GM18519 (cell line): ENCODE data around the gene PMEL.
"Not testable (repeated sequence)": the region's sequence is repeated elsewhere in the genome, so short reads cannot be mapped to it uniquely, and the experiment has no call there.

Experiments used
- ATAC-seq: cut with Tn5 transposase; IDR thresholded peaks from one replicate; pipeline ENCODE4 v1.9.1; 2021; ENCODE audit warnings: mild to moderate bottlenecking, moderate library complexity; ENCODE audit not compliant: unreplicated experiment, low FRiP score

Gene PMEL

GRCh38 chr12:55984861-55985260 lies 19.0 kb upstream of the PMEL start:
- ATAC-seq: no peak

DNA sequence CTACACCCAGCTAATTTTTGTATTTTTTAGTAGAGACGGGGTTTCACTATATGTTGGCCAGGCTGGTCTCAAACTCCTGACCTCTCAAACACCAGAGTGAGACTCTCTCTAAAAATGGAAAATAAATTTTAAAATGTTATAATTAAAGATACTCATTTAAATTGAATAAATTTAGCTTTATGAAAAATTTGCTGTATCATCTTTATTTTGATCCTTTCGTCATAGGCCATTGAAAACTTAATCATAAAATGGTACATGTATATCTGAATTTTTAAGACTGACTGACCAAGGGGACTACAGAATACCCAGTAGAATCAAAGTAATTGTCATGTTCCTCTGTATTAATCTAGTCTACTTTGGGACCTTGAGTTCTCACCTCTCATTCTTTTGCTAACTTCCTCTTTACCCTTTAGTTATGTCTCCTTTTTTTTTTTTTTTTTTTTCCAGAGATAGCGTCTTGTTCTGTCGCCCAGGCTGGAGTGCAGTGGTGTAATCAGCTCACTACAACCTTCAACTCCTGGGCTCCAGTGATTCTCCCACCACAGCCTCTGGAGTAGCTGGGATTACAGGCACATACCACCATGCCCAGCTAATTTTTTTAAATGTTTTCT lies 17.5 kb upstream of the PMEL start:
- no peak for ATAC-seq

DNA sequence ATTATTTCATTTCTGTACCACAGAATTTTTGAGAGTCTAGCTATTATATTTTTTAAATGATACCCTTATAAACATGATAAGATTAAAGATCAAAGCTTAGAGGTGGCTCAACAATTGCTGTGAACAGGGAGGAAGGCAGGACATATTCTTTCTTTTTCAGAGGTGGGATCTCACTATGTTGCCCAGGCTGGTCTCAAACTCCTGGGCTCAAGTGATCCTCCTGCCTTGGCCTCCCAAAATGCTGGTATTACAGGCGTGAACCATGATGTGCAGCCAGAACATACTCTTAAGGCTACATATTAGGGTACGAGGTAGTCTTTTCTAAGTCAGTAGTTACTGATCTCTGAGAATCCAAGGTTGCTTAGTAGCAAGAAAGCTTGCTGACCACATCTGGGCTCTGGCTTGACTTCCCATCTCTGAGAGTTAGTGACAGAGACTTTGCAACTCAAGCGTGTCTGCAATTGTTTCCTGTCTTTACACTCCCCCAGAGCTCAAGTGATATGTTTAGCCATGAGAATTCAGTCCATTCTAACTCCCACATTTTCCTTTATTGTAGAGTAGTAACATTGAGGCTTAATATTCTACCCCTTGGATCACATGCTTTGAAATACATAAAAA lies 16.6 kb upstream of the PMEL start:
- ATAC-seq: no peak

- not testable (repeated sequence) for ATAC-seq
Observed at GRCh38 chr12:55981882-55982281, 16.0 kb upstream of the PMEL start.

DNA sequence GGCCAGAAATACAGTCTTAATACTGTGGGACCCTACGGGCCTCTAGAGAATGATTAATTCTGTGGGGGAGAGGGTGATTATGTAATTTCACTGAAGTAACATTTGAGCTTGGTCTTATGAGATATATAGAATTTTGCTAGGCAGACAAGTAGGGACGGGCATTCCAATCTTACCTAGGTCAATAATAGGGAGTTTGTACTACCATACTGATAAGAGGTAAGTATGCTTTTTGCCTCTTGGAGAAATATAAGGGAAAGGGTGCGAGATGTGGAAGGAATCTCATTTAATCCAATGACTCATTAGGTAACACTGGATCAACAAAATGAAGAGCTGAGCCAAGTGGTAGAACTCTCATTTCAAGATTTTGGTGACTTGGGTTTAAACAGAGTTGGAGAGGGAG lies 13.2 kb upstream of the PMEL start:
- ATAC-seq: no peak

- no peak for ATAC-seq
Observed at GRCh38 chr12:55978393-55978792, 12.6 kb upstream of the PMEL start.

- no peak for ATAC-seq
Observed at GRCh38 chr12:55974308-55974730, 8.5 kb upstream of the PMEL start.

GRCh38 chr12:55973599-55974307 lies 7.9 kb upstream of the PMEL start, which contains the start of gene RAB5B:
Gene RAB5B (plus strand): TSS chr12:55974078. CDS start chr12:55986961, 12,883 bp downstream.
- ATAC-seq: peak; percentile 92

DNA sequence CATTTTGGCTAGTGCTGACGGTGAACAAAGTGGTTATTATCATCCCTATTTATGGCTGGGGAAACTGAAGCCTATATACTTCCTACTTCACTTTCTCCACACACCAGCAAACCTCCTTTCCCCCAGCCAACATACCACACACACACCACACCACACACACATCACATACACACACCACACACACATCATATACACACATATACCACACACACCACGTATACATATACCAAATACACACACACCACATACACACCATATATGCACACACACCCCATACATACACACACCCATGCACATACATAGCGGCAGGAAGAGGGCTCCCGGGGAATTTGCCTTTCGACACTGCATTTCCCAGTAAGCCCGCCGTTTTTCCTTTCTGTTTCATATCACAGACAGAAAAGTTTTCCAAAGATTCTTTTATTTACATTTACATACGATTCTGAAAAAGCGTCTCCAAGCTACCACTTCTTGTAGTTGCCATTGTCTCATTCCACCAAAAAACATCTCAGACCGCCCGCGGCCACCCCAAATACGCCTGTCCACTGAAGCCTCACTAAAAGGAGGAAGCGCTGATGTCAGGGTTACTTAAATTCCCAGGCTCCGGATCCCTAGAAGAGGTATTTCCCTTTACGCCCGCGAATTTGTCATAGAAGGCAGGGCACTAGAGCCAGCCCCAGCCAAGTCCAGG lies 7.2 kb upstream of the PMEL start:
- no peak for ATAC-seq

- no peak for ATAC-seq
Observed at GRCh38 chr12:55972456-55972855, 6.6 kb upstream of the PMEL start.

DNA sequence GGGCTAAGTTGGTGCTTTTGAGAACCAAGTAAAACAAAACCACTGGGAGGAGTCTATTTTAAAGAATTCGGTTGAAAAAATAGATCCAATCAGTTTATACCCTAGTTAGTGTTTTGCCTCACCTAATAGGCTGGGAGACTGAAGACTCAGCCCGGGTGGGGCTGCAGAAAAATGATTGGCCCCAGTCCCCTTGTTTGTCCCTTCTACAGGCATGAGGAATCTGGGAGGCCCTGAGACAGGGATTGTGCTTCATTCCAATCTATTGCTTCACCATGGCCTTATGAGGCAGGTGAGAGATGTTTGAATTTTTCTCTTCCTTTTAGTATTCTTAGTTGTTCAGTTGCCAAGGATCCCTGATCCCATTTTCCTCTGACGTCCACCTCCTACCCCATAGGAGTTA lies 6.2 kb upstream of the PMEL start:
- no peak for ATAC-seq

DNA sequence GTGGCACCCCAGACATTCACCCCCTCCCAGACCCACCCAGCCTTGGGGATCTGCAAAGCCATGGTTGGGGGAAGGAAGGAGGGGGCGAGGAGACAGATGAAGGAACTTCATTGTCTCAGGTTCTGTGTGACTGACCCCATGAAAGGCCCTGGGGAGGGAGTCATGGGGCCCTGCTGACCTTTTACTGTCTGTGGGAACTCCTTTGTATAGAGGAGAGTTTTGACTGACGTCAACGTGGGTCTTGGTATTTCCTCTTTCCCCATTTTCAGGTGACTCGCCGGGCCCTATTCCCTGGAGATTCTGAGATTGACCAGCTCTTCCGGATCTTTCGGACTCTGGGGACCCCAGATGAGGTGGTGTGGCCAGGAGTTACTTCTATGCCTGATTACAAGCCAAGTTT lies 4.9 kb upstream of the PMEL start:
- no peak for ATAC-seq

- no peak for ATAC-seq
Observed at GRCh38 chr12:55969356-55969755, 3.5 kb upstream of the PMEL start.

DNA sequence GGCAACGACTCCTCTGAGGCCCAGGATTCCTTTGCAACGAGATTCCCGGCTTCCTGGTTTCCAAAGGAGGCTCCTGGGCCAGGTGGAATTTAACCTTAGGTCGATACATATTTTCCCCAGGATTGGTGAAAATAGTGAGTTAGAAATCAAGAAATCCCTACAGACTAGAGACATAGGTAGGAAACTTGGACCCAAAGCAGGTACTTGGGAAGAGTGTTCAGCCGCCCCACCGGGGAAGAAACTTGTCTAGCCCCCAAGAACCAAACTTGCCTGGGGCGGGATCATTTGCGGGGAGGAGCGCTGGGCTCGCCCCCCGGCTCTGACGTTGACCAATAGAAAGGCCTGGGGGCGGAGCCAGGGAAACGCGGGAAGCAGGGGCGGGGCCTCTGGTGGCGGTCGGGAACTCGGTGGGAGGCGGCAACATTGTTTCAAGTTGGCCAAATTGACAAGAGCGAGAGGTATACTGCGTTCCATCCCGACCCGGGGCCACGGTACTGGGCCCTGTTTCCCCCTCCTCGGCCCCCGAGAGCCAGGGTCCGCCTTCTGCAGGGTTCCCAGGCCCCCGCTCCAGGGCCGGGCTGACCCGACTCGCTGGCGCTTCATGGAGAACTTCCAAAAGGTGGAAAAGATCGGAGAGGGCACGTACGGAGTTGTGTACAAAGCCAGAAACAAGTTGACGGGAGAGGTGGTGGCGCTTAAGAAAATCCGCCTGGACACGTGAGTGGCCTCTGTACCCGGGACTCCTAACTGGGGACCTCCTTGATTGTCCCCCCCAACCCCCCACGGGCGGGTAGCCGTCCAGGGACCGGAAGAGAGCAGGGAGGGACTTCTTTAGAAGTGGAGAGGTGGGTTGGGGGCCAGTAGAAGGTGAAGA lies 803 bp upstream of the PMEL start, which contains the start of gene CDK2:
Gene CDK2, plus strand, starts transcription at position 423 of the 874 bp plus-strand sequence. Its CDS starts 179 bp downstream, at position 602.
- ATAC-seq: peak; percentile 65

DNA sequence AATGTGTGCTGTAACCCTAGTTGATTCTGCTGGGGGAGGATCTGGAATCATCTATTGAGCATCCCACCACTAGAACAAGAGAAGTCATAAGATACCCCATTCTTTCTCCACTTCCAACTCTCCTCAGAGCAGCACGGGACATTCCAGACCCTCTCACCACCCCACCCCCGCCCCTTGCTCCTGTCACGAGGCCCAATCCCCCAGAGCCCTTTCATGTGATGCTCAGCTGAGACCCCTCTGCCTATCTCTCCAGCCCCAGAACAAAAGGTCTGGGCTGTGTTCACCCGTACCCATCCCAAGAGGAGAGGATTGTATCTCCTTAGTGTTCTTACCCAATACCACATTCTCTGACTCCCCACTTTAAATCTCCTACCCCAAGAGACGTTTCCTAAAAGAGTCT lies 602 bp downstream of the PMEL start:
- ATAC-seq: no peak

DNA sequence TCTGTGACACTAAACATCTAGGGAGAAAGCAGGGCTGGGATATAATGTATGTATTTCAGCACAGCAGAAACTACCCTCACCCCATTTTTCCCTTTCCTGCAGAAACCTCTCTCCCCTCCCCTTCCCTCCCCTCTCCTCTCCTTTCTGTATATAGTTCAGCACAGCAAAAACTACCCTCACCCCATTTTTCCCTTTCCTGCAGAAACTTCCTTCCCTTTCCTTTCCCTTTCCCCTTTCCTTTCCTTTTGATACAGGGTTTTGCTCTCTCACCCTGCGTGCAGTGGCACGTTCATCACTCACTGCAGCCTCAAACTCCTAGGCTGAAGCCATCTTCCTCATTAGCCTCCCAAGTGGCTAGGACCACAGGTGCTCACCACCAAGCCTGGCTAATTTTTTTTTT lies 2.1 kb downstream of the PMEL start:
- ATAC-seq: no peak

DNA sequence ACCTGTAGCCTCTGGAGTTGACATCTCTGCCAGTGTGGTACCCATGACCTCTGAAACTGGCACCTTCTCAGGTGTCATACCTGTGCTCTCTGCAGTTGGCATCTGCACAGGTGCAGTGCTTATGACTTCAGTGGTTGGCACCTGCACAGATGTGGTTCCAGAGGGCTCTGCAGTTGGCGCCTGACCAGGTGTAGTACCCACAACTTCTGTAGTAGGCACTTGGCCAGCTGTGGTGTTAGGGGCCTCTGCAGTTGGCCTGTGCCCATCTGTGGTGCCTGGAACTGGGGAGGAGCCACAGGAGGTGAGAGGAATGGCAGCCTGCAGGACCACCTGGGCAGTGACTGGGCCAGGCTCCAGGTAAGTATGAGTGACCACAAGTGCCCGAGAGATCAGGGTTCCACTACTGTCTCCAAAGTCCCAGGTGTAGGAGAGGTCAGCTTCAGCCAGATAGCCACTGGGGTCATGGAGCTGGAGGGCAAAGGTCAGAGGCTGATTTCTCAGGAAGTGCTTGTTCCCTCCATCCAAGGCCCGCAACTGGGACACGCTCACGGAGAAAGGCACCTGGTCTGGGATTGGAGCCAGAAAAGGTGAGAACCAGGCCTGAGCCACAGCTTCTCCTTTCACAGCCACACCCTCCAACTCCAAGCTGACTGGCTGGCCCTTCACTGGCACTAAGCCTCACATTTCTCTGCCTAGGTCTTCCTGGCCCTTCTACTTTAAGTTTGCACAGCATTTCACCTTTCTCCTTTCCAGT lies 8.6 kb downstream of the PMEL start:
- ATAC-seq: no peak

GRCh38 chr12:55955800-55956508 lies 9.9 kb downstream of the PMEL start:
- ATAC-seq: no peak

DNA sequence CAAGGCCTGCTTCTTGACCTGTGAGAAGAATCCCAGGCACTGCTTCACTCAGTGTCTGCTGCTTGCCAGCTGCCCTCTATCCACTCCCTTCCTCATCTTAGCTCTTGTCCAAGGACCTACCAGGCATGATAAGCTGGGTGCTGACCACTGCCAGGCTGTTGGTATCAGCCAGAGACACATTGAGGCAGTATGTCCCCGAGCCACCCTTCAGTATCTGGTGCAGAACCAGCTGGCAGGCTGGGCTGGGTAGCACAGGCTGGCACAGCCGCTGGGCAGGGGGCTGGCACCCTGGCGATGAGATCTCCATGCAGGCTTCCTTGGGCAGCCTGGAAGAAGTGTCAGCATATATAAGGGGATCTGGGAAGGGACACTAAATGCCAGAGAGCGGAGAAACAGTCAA lies 10.5 kb downstream of the PMEL start:
- ATAC-seq: no peak
